ENCODE measurements around the gene RANBP17. TPM values are rescaled to one million over a fixed set of nuclear protein-coding genes. Genes with fewer than 3 reads are reported as not detected.
"Not testable (repeated sequence)": the region's sequence is repeated elsewhere in the genome, so short reads cannot be mapped to it uniquely, and the experiment has no call there.

RANBP17 gene
- total RNA-seq, 4 donors from 2014 or later, result 9.8 to 20.8 (median 10.3) TPM

DNA sequence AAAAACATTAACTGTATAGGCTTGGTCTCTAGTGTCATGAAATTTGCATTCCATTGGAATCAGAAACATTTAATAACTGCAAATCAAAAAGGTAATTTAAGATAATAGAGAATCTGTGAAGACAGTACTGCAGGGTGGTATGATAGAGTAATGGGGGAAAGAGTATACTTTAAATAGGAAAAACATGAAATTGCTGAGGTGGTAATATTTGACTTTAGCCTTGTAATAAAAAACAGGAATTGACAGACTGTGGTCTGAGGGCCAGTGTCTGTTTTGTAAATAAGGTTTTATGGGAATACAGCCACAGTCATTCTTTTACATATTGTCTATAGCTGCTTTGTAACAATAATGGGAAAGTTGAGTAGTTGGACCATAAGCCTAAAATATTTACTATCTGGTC is 162.3 kb downstream of the RANBP17 start:
- no peak for DNase-seq
- Histone ChIP-seq H3K36me3 (no peaks in the 10 kb centered on the region), H3K27ac (no peak overlapping the region), H3K27me3 (no peaks in the 10 kb centered on the region), H3K4me3 (no peak overlapping the region), H3K4me1 (no peaks in the 10 kb centered on the region), H3K9me3 (no peaks in the 10 kb centered on the region)
- TF ChIP-seq, protein P1, sequence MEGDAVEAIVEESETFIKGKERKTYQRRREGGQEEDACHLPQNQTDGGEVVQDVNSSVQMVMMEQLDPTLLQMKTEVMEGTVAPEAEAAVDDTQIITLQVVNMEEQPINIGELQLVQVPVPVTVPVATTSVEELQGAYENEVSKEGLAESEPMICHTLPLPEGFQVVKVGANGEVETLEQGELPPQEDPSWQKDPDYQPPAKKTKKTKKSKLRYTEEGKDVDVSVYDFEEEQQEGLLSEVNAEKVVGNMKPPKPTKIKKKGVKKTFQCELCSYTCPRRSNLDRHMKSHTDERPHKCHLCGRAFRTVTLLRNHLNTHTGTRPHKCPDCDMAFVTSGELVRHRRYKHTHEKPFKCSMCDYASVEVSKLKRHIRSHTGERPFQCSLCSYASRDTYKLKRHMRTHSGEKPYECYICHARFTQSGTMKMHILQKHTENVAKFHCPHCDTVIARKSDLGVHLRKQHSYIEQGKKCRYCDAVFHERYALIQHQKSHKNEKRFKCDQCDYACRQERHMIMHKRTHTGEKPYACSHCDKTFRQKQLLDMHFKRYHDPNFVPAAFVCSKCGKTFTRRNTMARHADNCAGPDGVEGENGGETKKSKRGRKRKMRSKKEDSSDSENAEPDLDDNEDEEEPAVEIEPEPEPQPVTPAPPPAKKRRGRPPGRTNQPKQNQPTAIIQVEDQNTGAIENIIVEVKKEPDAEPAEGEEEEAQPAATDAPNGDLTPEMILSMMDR (IDR thresholded peaks at IDR 0.05), result no peak
- no peak for TF ChIP-seq POLR2A (IDR thresholded peaks at IDR 0.05)

DNA sequence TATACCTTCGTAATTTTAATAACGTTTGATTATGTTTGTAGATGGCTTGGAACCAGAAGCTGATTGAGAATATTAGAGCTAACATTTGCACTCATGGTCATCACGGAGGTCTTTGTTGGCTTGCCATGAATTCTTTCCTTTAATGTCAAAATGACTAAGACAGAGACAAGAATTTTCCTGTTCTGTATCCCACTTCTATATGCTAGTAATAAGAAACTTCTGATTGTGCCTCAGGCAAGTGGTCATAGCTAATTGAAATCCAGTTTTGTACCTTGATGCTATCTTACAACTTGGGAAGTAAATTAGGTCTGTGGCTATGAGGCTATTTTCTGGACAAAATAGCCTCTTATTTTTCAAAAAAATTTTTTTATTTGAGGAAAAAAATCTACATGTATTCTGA is 167.6 kb downstream of the RANBP17 start:
- TF ChIP-seq POLR2A (IDR thresholded peaks at IDR 0.05), result no peak
- TF ChIP-seq, protein P1 (IDR thresholded peaks at IDR 0.05), result no peak
- Histone ChIP-seq H3K4me3 (no peak overlapping the region), H3K27ac (no peak overlapping the region), H3K9me3 (no peaks in the 10 kb centered on the region), H3K36me3 (no peaks in the 10 kb centered on the region), H3K27me3 (no peaks in the 10 kb centered on the region), H3K4me1 (no peaks in the 10 kb centered on the region)
- DNase-seq, result no peak

DNA sequence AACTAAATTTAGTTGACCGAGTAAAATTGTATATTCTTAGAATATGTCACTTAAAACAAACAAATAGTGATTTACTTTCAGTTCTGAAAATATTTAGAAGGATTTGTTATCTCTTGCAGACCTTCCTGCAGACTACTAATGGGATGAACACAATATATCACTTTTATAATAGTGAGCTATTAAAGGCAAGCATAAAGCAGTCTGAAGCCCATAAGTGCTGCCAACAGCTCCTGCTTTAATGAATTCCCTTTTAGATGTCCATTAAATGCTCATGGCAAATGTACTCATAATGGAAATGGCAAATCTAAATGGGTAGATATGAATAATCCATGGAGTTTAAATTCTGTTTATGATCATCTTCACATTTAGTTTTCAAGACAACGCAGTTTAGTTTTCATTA is 170.2 kb downstream of the RANBP17 start:
- no peaks in the 10 kb centered on the region for H3K4me1 ChIP-seq
- H3K27ac ChIP-seq, result no peak overlapping the region
- H3K4me3 ChIP-seq, result no peak overlapping the region
- H3K36me3 ChIP-seq, result no peaks in the 10 kb centered on the region
- H3K27me3 ChIP-seq, result no peaks in the 10 kb centered on the region
- TF ChIP-seq POLR2A (IDR thresholded peaks at IDR 0.05), result no peak
- TF ChIP-seq, protein P1 (IDR thresholded peaks at IDR 0.05), result no peak
- no peak for DNase-seq
- H3K9me3 ChIP-seq, result no peaks in the 10 kb centered on the region

DNA sequence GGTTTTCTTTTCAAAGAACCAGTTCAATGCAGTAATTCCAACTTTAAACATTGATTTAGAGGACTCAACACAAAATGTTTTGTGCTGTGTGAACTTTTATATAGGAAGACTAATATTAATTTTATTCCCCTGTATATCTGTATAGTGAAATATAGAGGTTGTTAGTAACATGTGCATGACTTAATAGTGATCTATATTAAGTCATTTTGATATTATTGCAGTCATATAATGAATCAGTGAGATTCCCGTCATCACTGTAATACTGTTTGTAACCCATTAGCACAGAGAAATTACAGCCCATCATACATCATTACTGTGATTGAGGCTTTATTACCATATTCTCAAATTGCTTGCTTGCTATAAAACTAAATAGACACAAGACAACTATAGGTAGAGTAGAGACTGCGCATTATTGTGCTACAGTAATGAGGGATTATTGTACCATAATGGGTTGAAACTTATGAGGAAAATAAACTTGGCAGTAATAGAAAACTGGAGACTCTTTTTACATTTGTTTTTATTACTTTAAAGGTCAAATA is 170.7 kb downstream of the RANBP17 start:
- Histone ChIP-seq H3K27me3 (no peaks in the 10 kb centered on the region), H3K4me1 (no peaks in the 10 kb centered on the region), H3K36me3 (no peaks in the 10 kb centered on the region), H3K27ac (no peak overlapping the region), H3K4me3 (no peak overlapping the region), H3K9me3 (no peaks in the 10 kb centered on the region)
- DNase-seq, result no peak
- no peak for TF ChIP-seq POLR2A (IDR thresholded peaks at IDR 0.05)
- TF ChIP-seq, protein P1 (IDR thresholded peaks at IDR 0.05), result no peak

DNA sequence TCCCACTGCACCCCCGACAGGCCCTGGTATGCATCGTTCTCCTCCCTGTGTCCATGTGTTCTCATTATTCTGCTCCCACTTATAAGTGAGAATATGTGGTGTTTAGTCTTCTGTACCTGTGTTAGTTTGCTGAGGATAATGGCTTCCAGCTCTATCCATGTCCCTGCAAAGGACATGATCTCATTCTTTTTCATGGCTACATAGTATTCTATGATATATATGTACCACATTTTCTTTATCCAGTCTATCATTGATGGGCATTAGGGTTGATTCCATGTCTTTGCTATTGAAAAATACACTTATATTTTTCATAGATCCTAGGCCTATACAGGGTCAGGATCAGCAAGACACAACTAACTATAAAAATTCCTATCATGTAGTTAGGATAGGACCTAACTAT is 180.1 kb downstream of the RANBP17 start:
- H3K4me1 ChIP-seq, result not testable (repeated sequence)

DNA sequence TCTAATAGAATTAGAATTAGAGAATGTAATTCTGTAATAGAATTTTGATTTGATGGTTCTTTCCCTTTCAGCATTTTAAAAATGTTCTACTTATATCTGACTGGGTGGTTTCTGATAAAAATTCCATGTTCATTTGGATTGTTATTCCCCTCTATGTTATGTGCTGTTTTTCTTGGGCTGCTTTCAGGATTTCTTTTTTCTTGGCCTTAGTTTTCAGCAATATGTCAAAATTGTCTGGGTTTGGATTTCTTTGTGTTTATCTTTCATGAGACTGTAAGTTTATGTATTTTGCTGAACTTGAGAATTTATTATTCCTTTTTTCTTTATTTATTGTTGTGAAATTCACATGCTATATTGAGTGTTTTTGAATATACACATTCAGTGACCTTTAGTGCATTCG is 189.1 kb downstream of the RANBP17 start:
- Histone ChIP-seq H3K4me1 (no peaks in the 10 kb centered on the region), H3K9me3 (no peaks in the 10 kb centered on the region), H3K4me3 (no peak overlapping the region), H3K27ac (no peak overlapping the region), H3K27me3 (no peaks in the 10 kb centered on the region), H3K36me3 (no peaks in the 10 kb centered on the region)
- TF ChIP-seq, protein P1 (IDR thresholded peaks at IDR 0.05), result no peak
- no peak for TF ChIP-seq POLR2A (IDR thresholded peaks at IDR 0.05)
- no peak for DNase-seq

More for the DNA sequence above, 180.1 kb downstream of the RANBP17 start:
- not testable (repeated sequence) for H3K4me3 ChIP-seq, H3K36me3 ChIP-seq, H3K9me3 ChIP-seq, H3K27ac ChIP-seq, DNase-seq, H3K27me3 ChIP-seq
